Astrocyte (in vitro differentiated cells and primary cell): ENCODE data around the gene DYNLL1.
"Not testable (repeated sequence)": the region's sequence is repeated elsewhere in the genome, so short reads cannot be mapped to it uniquely, and the experiment has no call there.

ENCODE experiments used
- CTCF ChIP-seq: IDR thresholded peaks from 2 replicates; pipeline ENCODE4 v1.5.1; 2011; ENCODE audit warnings: low read depth, mild to moderate bottlenecking, inconsistent platforms, low read length, moderate library complexity; ENCODE audit not compliant: insufficient read depth
- EZH2 ChIP-seq: IDR thresholded peaks from 2 replicates; pipeline ENCODE4 v1.6.1; 2012; ENCODE audit warnings: mild to moderate bottlenecking, low read length, inconsistent platforms; ENCODE audit not compliant: insufficient read depth

DNA sequence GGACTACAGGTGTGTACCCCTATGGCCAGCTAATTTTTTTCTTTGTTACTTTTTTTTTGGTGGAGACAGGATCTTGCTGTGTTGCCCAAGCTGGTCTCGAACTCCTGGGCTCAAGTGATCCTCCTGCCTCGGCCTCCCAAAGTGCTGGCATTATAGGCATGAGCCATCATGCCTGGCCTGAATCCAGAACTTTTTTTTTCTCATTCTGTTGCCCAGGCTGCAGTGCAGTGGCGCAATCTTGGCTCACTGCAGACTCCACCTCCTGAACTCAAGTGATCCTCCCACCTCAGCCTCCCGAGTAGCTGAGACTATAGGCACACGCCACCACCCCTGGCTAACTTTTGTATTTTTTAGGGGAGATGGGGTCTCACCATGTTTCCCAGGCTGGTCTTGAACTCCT, 43.4 kb upstream of the DYNLL1 start:
- TF ChIP-seq CTCF, EZH2: not testable (repeated sequence)
